Keratinocyte (primary cell): ENCODE results near the gene ZNF268. TPM values are rescaled to one million over a fixed set of nuclear protein-coding genes. Genes with fewer than 3 reads are reported as not detected.

ENCODE experiments used
- DNase-seq: peaks from one replicate; pipeline ENCODE4 v3.0.0-alpha.2; 2011; ENCODE audit warnings: low read depth, missing footprints, low spot score
- FAIRE-seq: peaks from 2 replicates; lab custom pipeline; 2011; peaks lifted over from hg19 to GRCh38; lab: Jason Lieb, UNC
- H2AFZ ChIP-seq: 2 replicates; pipeline ENCODE4 v1.6.0; 2012; ENCODE audit warnings: low read length, control low read depth, inconsistent platforms; ENCODE audit not compliant: control insufficient read depth
- H3K27ac ChIP-seq: 2 replicates; pipeline ENCODE4 v1.5.1; 2011; ENCODE audit warnings: low read length; ENCODE audit not compliant: control insufficient read depth, insufficient read depth
- H3K27me3 ChIP-seq: 3 replicates; pipeline ENCODE4 v1.6.0; 2011; ENCODE audit warnings: low read length; ENCODE audit not compliant: control insufficient read depth, insufficient read depth; ENCODE audit errors: extremely low read depth
- H3K36me3 ChIP-seq, 2 experiments: 2 replicates in 1 of 2; 3 replicates in 1 of 2; pipeline ENCODE4 v1.5.1; 2011; ENCODE audit warnings: low read length in 2 of 2, mild to moderate bottlenecking in 1 of 2; ENCODE audit not compliant: control insufficient read depth in 2 of 2, insufficient read depth in 2 of 2; ENCODE audit errors: extremely low read depth in 1 of 2
- H3K4me1 ChIP-seq: 3 replicates; pipeline ENCODE4 v1.5.1; 2011; ENCODE audit warnings: low read length; ENCODE audit not compliant: control insufficient read depth, insufficient read depth; ENCODE audit errors: extremely low read depth
- H3K4me2 ChIP-seq: 3 replicates; pipeline ENCODE4 v1.6.0; 2011; ENCODE audit warnings: low read depth, low read length; ENCODE audit not compliant: control insufficient read depth, insufficient read depth; ENCODE audit errors: extremely low read depth
- H3K4me3 ChIP-seq, 3 experiments: fragments of 200-600 bp in 1 of 3; sonication (generic) in 1 of 3; 2 replicates in 2 of 3; 3 replicates in 1 of 3; pipeline ENCODE4 v1.5.1; 2011 to 2016; ENCODE audit warnings: low read length in 3 of 3, mild to moderate bottlenecking in 3 of 3, control low read depth in 2 of 3, inconsistent platforms in 1 of 3, low read depth in 1 of 3, mixed read lengths in 1 of 3, mixed run types in 1 of 3, moderate library complexity in 1 of 3; ENCODE audit not compliant: control insufficient read depth in 2 of 3, insufficient read depth in 2 of 3; ENCODE audit errors: extremely low read depth in 1 of 3
- H3K79me2 ChIP-seq: 2 replicates; pipeline ENCODE4 v1.6.0; 2012; ENCODE audit warnings: low read length; ENCODE audit not compliant: control insufficient read depth, insufficient read depth
- H3K9ac ChIP-seq: 3 replicates; pipeline ENCODE4 v1.6.0; 2011; ENCODE audit warnings: low read length; ENCODE audit not compliant: control insufficient read depth, insufficient read depth; ENCODE audit errors: extremely low read depth
- H3K9me1 ChIP-seq: 3 replicates; pipeline ENCODE4 v1.6.0; 2011; ENCODE audit warnings: low read length; ENCODE audit not compliant: control insufficient read depth, insufficient read depth; ENCODE audit errors: extremely low read depth
- H3K9me3 ChIP-seq: 2 replicates; pipeline ENCODE4 v1.5.1; 2012; ENCODE audit warnings: low read depth, low read length; ENCODE audit not compliant: control insufficient read depth
- H4K20me1 ChIP-seq: 3 replicates; pipeline ENCODE4 v1.6.0; 2011; ENCODE audit warnings: low read length; ENCODE audit not compliant: control insufficient read depth, insufficient read depth; ENCODE audit errors: extremely low read depth
- EZH2 ChIP-seq: IDR thresholded peaks from one replicate; pipeline ENCODE4 v1.6.1; 2012; ENCODE audit warnings: inconsistent platforms, mild to moderate bottlenecking, low read length, moderate library complexity
- dilution Hi-C: fragments of 300-500 bp; cut with MboI; formaldehyde crosslinking; loops from one replicate; pipeline ENCODE4 v1.7.0; 2020; ENCODE audit warnings: low sequenced_read_pairs; ENCODE audit not compliant: extremely low pct_ligation_motif_present
- polyA plus RNA-seq, 5 experiments: library from polyadenylated mRNA; depleted of rRNA in 3 of 5; stranded (reverse) in 3 of 5; stranded (forward) in 1 of 5; unstranded in 1 of 5; fragments of >200 nt; gene quantifications; 1 replicate in 1 of 5; 2 replicates in 3 of 5; 3 replicates in 1 of 5; pipeline versions ENCODE4 v1.2.1 to v1.2.3, GENCODE V29; 2011 to 2012; ENCODE audit warnings: missing spikeins in 2 of 5, low read depth in 1 of 5, low replicate concordance in 1 of 5
- TF ChIP-seq, protein P1 (sequence below), 3 experiments: IDR thresholded peaks in 1 of 3; conservative IDR thresholded peaks in 1 of 3; optimal IDR thresholded peaks in 1 of 3; 2 replicates in 2 of 3; 3 replicates in 1 of 3; pipeline versions ENCODE3 to v1.5.1; 2011; ENCODE audit warnings: low read length in 3 of 3, mild to moderate bottlenecking in 3 of 3, moderate library complexity in 2 of 3, control low read depth in 1 of 3, inconsistent platforms in 1 of 3; ENCODE audit not compliant: insufficient read depth in 2 of 3; ENCODE audit errors: extremely low read depth in 1 of 3

ZNF268 gene
- polyA plus RNA-seq, 1 donor (not counting 4 experiments of a cell fraction or from before 2014, with no cell fraction given): 9.4 TPM

DNA sequence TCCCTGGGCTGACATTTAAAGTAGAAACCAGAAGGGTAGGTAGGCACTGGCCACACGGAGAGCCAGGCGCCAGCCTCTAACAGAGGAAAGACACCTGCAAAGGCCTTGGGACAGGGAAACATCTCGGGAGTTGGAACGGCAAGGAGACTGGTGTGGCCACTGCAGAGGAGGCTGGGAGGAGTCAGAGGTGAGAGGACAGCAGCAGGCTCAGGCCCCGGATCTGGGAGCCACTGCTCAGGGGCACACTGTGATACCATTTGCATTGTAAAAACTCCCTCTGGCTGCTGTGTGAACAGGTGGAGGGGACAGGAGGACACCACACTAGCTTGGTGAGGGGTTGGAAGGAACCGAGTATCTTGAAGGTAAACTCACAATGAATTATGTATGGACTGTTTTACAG lies 51.7 kb downstream of the ZNF268 start:
- H2AFZ ChIP-seq: no peak overlapping the region
- H3K4me3 ChIP-seq: no peak overlapping the region
- peaks cover 16% of the 10 kb centered on the region for H3K9me3 ChIP-seq
- DNase-seq: no peak
- TF ChIP-seq, protein P1, sequence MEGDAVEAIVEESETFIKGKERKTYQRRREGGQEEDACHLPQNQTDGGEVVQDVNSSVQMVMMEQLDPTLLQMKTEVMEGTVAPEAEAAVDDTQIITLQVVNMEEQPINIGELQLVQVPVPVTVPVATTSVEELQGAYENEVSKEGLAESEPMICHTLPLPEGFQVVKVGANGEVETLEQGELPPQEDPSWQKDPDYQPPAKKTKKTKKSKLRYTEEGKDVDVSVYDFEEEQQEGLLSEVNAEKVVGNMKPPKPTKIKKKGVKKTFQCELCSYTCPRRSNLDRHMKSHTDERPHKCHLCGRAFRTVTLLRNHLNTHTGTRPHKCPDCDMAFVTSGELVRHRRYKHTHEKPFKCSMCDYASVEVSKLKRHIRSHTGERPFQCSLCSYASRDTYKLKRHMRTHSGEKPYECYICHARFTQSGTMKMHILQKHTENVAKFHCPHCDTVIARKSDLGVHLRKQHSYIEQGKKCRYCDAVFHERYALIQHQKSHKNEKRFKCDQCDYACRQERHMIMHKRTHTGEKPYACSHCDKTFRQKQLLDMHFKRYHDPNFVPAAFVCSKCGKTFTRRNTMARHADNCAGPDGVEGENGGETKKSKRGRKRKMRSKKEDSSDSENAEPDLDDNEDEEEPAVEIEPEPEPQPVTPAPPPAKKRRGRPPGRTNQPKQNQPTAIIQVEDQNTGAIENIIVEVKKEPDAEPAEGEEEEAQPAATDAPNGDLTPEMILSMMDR (optimal IDR thresholded peaks at IDR 0.05 in 1 of 3, IDR thresholded peaks at IDR 0.05 in 1 of 3, conservative IDR thresholded peaks at IDR 0.05 in 1 of 3; ENCODE audit: extremely low read depth in 1 of 3, insufficient read depth in 2 of 3, low read length in 3 of 3): no peak
- no peak for TF ChIP-seq EZH2
- no peak for FAIRE-seq
- no peaks in the 10 kb centered on the region for H3K36me3 ChIP-seq
- H3K4me2 ChIP-seq: no peak overlapping the region
- H3K27ac ChIP-seq: no peak overlapping the region
- no peaks in the 10 kb centered on the region for H4K20me1 ChIP-seq
- dilution Hi-C loops: no loop called here
- no peaks in the 10 kb centered on the region for H3K79me2 ChIP-seq
- no peaks in the 10 kb centered on the region for H3K9me1 ChIP-seq
- no peak overlapping the region for H3K9ac ChIP-seq
- H3K4me1 ChIP-seq: no peaks in the 10 kb centered on the region
- H3K27me3 ChIP-seq: no peaks in the 10 kb centered on the region

DNA sequence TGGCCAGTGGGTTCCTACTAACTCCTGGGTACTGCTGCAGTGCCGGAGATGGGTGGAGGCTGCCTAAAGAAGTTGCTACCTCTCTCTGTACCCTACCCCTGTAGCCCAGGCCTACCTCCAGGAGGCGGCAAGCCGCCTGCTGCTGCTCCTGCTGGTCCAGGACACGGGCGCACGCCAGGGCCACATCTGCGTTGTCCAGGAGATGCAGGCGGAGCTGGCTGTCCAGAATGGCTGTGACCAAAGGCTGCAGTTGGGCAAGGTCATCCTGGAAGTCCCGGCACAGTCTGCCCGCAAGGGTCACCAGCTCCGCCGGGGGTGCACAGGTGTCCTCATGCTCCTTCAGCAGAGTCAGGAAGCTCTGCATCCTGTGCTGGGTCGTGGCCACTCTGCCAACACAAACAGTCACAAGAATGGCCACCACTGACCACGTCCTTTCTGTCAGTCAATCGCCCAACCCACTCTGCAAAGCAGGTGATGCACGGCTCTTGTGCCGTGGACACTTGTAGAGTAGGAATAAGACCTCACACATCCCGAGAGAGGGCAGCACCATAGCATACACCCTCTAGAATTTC lies 52.8 kb downstream of the ZNF268 start:
- peaks cover 16% of the 10 kb centered on the region for H3K9me3 ChIP-seq
- no peak overlapping the region for H2AFZ ChIP-seq
- H3K4me2 ChIP-seq: no peak overlapping the region
- H3K27me3 ChIP-seq: no peaks in the 10 kb centered on the region
- no peak for FAIRE-seq
- no peak overlapping the region for H3K9ac ChIP-seq
- no peaks in the 10 kb centered on the region for H4K20me1 ChIP-seq
- H3K36me3 ChIP-seq: no peaks in the 10 kb centered on the region
- no peak overlapping the region for H3K4me3 ChIP-seq
- no peak for DNase-seq
- no peaks in the 10 kb centered on the region for H3K9me1 ChIP-seq
- no peaks in the 10 kb centered on the region for H3K79me2 ChIP-seq
- TF ChIP-seq, protein P1 (optimal IDR thresholded peaks at IDR 0.05 in 1 of 3, IDR thresholded peaks at IDR 0.05 in 1 of 3, conservative IDR thresholded peaks at IDR 0.05 in 1 of 3; ENCODE audit: extremely low read depth in 1 of 3, insufficient read depth in 2 of 3, low read length in 3 of 3): no peak
- TF ChIP-seq EZH2: no peak
- dilution Hi-C loops: no loop called here
- no peak overlapping the region for H3K27ac ChIP-seq
- H3K4me1 ChIP-seq: no peaks in the 10 kb centered on the region
